Activated CD4-positive, alpha-beta memory T cell treated with anti-CD3 and anti-CD28 coated beads, Interleukin-2, amount 10 ng/mL, durations not matched to agents 7 days and 5 days (primary cell): ENCODE measurements around the gene C20orf204. TPM values are rescaled to one million over a fixed set of nuclear protein-coding genes. Genes with fewer than 3 reads are reported as not detected.

Experiments used
- CTCF ChIA-PET: fragments of 350-600 bp; sonication (Branson Sonifier 250); formaldehyde crosslinking; loops from one replicate; lab custom pipeline; 2021; ENCODE audit warnings: antibody characterized with exemption, inconsistent platforms; lab: Charles Lee
- POLR2A ChIA-PET: fragments of 350-600 bp; sonication (Branson Sonifier 250); formaldehyde crosslinking; loops from one replicate; lab custom pipeline; 2021; ENCODE audit warnings: antibody characterized with exemption; lab: Charles Lee
- DNase-seq: peaks from one replicate; pipeline ENCODE4 v3.0.0-alpha.2; 2020
- H3K27ac Mint-ChIP-seq: one replicate; pipeline ENCODE4 v1.8.0; 2021; ENCODE audit warnings: mild to moderate bottlenecking, mixed read lengths
- H3K27me3 Mint-ChIP-seq: one replicate; pipeline ENCODE4 v1.8.0; 2021; ENCODE audit warnings: mixed read lengths
- H3K36me3 Mint-ChIP-seq: one replicate; pipeline ENCODE4 v1.8.0; 2021; ENCODE audit warnings: low read depth, mixed read lengths
- H3K4me1 Mint-ChIP-seq: one replicate; pipeline ENCODE4 v1.8.0; 2021; ENCODE audit warnings: mixed read lengths
- H3K4me3 Mint-ChIP-seq: one replicate; pipeline ENCODE4 v1.8.0; 2021; ENCODE audit warnings: mild to moderate bottlenecking, mixed read lengths
- H3K9me3 Mint-ChIP-seq: one replicate; pipeline ENCODE4 v1.8.0; 2021; ENCODE audit warnings: mixed read lengths
- total RNA-seq, 2 experiments: library from RNA; stranded (reverse); gene quantifications; one replicate each; pipeline ENCODE4 v1.2.3, GENCODE V29; 2021

Gene C20orf204
- total RNA-seq, 2 experiments from 2014 or later, result 6.9 to 7.2 TPM

DNA sequence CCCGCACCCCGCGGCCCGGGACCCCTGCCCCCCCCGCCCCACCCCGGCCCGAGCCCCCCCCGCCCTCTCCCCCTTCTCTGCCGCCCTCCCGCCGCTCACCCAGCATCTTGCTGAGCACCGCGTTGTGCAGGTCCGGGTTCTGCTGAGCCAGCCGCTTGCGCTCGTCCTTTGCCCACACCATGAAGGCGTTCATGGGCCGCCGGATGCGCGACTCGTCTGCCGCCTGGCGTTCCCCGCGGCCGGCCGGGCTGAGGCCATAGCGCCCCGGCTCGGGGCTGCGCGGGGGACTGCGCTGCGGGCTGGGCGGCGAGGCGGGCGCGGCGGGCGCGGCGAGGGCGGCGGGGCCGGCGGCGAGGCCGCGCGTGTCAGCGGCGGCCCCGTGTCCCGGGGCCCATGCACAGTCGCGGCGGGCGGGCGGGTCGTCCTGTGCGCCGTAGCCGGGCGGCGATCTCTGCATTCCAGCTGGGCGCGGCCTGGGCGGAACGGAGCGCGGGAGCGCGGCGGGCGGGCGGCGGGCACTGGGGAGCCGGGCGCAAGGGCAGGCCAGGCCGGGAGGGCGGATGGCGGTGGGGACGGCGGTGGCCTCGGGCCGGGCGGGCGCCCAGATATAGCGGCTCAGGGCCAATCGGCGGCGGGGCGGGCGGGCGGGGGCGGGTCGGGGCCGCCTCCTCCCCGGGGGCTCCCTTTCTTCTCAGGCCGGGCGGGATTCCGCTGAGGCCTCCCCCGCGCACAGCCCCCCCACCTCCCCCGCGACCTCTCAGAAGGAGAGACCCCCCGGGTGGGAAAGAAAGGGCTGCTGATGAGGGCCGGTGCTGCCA, 13.3 kb downstream of the C20orf204 start, which contains the start of gene SOX18:
Gene SOX18, minus strand, starts transcription at position 580 of the 818 bp plus-strand sequence. Its CDS starts 123 bp downstream, at position 457.
- ChIA-PET POLR2A (interaction anchor here (1.1 kb wide), 1 partner anchor 13 kb away, joined by 4 read pairs; the partner anchor contains the start of gene TCEA2), CTCF (interaction anchor here (1.1 to 1.8 kb wide), 2 partner anchors 11 to 71 kb away, joined by 4 to 6 read pairs; no protein-coding TSS in a partner anchor)
- Mint-ChIP-seq H3K4me3 (no peak within 1 kb of the TSS), H3K27ac (no peak within 1 kb of the TSS), H3K36me3 (no peaks in the 10 kb centered on the region), H3K4me1 (peaks cover 13% of the 10 kb centered on the region), H3K9me3 (no peaks in the 10 kb centered on the region), H3K27me3 (peaks cover 55% of the 10 kb centered on the region)
- peak; percentile 57 for DNase-seq

DNA sequence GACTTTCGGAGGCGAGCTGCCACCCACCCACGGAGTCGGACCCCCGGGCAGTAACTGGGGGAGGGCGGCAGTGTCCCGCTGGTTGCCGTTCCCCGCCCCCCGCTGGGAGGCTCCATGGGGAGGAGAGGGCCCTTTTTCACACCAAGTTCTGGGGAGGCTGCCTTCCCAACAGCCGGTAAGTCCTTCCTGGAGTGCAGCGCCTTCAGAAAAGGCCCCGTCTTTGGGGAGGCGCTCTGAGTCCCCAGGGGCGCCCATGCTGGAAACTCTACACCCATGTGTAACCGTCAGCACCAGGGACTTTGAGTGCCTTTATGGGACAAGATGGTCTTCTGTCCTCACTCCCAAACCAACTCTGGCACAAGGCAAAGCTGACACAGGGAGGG, 13.9 kb downstream of the C20orf204 start:
- CTCF ChIA-PET, result interaction anchor here (1.1 to 1.8 kb wide), 3 partner anchors 11 to 71 kb away, joined by 3 to 6 read pairs (median 4); no protein-coding TSS in a partner anchor
- Mint-ChIP-seq H3K4me1 (peaks cover 11% of the 10 kb centered on the region), H3K27ac (no peak overlapping the region), H3K36me3 (no peaks in the 10 kb centered on the region), H3K27me3 (peaks cover 50% of the 10 kb centered on the region), H3K9me3 (no peaks in the 10 kb centered on the region), H3K4me3 (no peak overlapping the region)
- POLR2A ChIA-PET, result interaction anchor here (1.1 kb wide), 1 partner anchor 13 kb away, joined by 4 read pairs; the partner anchor contains the start of gene TCEA2
- DNase-seq, result no peak

DNA sequence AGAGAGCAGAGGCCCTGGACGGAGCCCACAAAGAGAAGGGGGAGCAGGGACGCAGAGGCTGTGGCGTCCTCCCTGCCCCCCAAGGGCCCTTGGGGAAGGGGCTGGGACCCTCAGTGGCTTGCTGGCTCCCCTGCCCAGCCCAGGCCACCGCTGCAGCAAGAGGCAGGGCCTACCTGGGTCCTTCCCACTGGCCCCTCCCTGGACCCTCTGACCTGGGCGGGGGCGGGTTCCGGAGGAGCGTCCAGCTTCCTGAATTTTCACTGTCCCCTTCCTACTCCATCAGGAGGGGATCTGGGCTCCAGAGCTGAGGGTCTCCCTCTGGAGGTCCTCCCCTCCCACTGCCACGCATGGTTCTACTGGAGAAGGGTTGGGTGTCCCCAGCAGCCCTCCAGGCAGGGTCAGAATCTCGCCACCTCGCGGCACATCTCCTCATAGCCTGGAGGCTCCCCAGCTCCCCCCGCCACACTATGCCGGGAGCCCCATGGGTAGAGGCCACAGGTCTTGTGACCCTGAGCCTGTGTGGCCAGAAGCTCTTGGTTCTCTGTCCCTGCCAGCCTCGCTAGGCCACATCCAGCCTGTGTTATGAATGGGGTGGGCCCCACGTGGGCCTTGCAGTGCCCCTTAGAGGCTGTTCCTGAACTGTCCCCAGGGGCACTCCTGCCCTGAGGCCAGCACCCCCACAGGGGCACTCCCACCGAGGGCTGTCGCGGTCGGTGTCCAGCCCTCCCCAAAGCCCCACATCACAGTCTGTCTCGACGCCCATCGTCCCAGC, 14.5 kb downstream of the C20orf204 start:
- H3K9me3 Mint-ChIP-seq, result no peaks in the 10 kb centered on the region
- no peak overlapping the region for H3K27ac Mint-ChIP-seq
- H3K4me3 Mint-ChIP-seq, result no peak overlapping the region
- ChIA-PET CTCF (interaction anchor here (0.8 to 1.4 kb wide), 3 partner anchors 12 to 70 kb away, joined by 3 to 4 read pairs (median 3); partner anchors contain the start of gene TCEA2), POLR2A (interaction anchor here (0.8 to 1.1 kb wide), 2 partner anchors 12 kb away, joined by 3 to 4 read pairs; partner anchors contain the start of gene TCEA2)
- peaks cover 16% of the 10 kb centered on the region for H3K4me1 Mint-ChIP-seq
- peaks cover 48% of the 10 kb centered on the region for H3K27me3 Mint-ChIP-seq
- no peak for DNase-seq
- H3K36me3 Mint-ChIP-seq, result no peaks in the 10 kb centered on the region

- no peak overlapping the region for H3K4me3 Mint-ChIP-seq
- POLR2A ChIA-PET, result interaction anchor here (0.8 to 2.8 kb wide), 2 partner anchors 12 kb away, joined by 3 to 9 read pairs; no protein-coding TSS in a partner anchor
- H3K27ac Mint-ChIP-seq, result no peak overlapping the region
- no peaks in the 10 kb centered on the region for H3K36me3 Mint-ChIP-seq
- no peaks in the 10 kb centered on the region for H3K9me3 Mint-ChIP-seq
- H3K27me3 Mint-ChIP-seq, result peaks cover 44% of the 10 kb centered on the region
- CTCF ChIA-PET, result interaction anchor here (0.8 to 1.4 kb wide), 2 partner anchors 11 to 27 kb away, joined by 3 read pairs; partner anchors contain the start of gene TCEA2
- DNase-seq, result no peak
- peaks cover 17% of the 10 kb centered on the region for H3K4me1 Mint-ChIP-seq
Observed at GRCh38 chr20:64051033-64051452, 15.1 kb downstream of the C20orf204 start.

DNA sequence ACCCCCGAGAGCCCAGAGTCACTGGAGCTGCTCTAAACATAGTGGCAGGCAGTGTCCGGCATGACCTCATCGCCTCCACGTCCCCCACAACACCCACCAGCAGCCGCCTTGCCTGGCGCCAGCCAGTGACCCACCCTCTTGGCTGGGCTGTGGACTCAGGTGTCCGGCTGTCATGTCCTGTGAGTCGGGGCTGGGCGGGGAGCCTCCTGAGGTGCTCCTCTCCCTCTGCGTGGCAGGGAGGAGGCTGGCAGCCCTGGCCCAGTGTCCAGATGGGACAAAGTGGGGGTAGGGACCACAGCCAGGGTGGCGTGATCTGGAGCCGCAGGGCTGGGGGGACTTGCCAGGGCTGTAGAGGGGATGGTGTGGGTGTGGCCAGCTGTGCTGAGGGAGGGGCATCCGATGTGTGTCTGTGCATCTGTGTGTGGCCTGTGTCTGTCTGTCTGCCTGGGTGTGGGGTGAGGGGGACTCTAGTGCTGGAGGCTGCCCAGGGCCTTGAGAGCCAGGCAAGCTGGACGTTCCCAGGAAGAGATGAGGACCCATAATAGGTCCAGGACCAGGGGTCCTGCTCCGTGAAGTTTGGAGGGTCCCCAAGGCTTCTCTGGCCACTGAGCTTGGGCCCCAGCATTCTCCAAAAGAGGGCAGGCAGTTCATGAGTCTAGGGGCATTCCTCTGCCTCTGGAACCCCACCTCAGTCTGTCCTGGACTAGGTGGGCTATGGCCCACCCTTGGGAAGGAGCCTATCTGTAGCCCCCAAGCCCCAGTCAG, 15.8 kb downstream of the C20orf204 start:
- Mint-ChIP-seq H3K27me3 (peaks cover 38% of the 10 kb centered on the region), H3K4me1 (peaks cover 16% of the 10 kb centered on the region), H3K27ac (no peak overlapping the region), H3K36me3 (no peaks in the 10 kb centered on the region), H3K4me3 (no peak overlapping the region), H3K9me3 (no peaks in the 10 kb centered on the region)
- ChIA-PET CTCF (interaction anchor here (1.4 kb wide), 1 partner anchor 26 kb away, joined by 3 read pairs; no protein-coding TSS in a partner anchor), POLR2A (interaction anchor here (2.8 kb wide), 1 partner anchor 12 kb away, joined by 9 read pairs; no protein-coding TSS in a partner anchor)
- no peak for DNase-seq

DNA sequence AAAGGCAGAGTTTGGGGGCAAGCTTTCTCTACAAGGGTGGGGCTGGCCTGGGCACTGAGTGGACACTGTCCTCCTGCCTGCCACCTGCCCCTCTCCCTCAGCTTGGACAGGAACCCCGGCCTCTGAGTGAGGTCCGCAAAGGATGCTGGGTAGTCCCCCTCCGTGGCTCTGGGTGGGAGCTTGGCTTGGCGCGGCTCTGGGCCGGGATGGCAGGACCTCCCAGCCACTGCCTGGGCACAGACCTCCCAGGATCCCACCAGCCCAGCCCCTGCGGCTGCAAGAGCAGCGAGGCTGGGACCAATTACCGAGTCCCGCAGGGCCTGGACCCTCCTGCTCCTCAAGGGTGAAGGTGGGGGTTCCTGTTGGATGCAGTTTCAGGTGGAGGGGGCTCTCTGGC, 16.3 kb downstream of the C20orf204 start:
- peaks cover 33% of the 10 kb centered on the region for H3K27me3 Mint-ChIP-seq
- H3K27ac Mint-ChIP-seq, result no peak overlapping the region
- H3K9me3 Mint-ChIP-seq, result no peaks in the 10 kb centered on the region
- H3K36me3 Mint-ChIP-seq, result no peaks in the 10 kb centered on the region
- H3K4me3 Mint-ChIP-seq, result no peak overlapping the region
- peaks cover 20% of the 10 kb centered on the region for H3K4me1 Mint-ChIP-seq
- ChIA-PET POLR2A (interaction anchor here (1.6 to 2.8 kb wide), 2 partner anchors 13 to 14 kb away, joined by 5 to 9 read pairs; no protein-coding TSS in a partner anchor), CTCF (no interaction called here)
- DNase-seq, result no peak

GRCh38 chr20:64052987-64053840, 17.2 kb downstream of the C20orf204 start:
- Mint-ChIP-seq H3K27me3 (peaks cover 26% of the 10 kb centered on the region), H3K9me3 (no peaks in the 10 kb centered on the region), H3K4me3 (no peak overlapping the region), H3K36me3 (no peaks in the 10 kb centered on the region), H3K27ac (no peak overlapping the region), H3K4me1 (peaks cover 26% of the 10 kb centered on the region)
- CTCF ChIA-PET, result interaction anchor here (2.8 kb wide), 1 partner anchor 14 kb away, joined by 11 read pairs; no protein-coding TSS in a partner anchor
- no peak for DNase-seq
- POLR2A ChIA-PET, result interaction anchor here (1.4 to 2.8 kb wide), 4 partner anchors 9 to 14 kb away, joined by 5 to 9 read pairs (median 6); partner anchors contain the start of gene TCEA2

GRCh38 chr20:64053841-64054661, 18.1 kb downstream of the C20orf204 start:
- H3K27ac Mint-ChIP-seq, result no peak overlapping the region

GRCh38 chr20:64055396-64055892, 19.5 kb downstream of the C20orf204 start:
- Mint-ChIP-seq H3K9me3 (no peaks in the 10 kb centered on the region), H3K27ac (peak overlapping the region; percentile 56), H3K36me3 (no peaks in the 10 kb centered on the region), H3K4me3 (no peak overlapping the region), H3K4me1 (peaks cover 34% of the 10 kb centered on the region), H3K27me3 (peaks cover 19% of the 10 kb centered on the region)
- DNase-seq, result no peak
- ChIA-PET POLR2A (interaction anchor here (1.2 kb wide), 1 partner anchor 17 kb away, joined by 5 read pairs; no protein-coding TSS in a partner anchor), CTCF (interaction anchor here (1.4 to 2.8 kb wide), 2 partner anchors 17 to 74 kb away, joined by 5 to 11 read pairs; partner anchors contain the start of gene PRPF6)

More at GRCh38 chr20:64053841-64054661, 18.1 kb downstream of the C20orf204 start:
- ChIA-PET CTCF (interaction anchor here (0.7 to 2.8 kb wide), 4 partner anchors 9 to 73 kb away, joined by 3 to 11 read pairs (median 4); partner anchors contain the start of genes PRPF6 and TCEA2), POLR2A (interaction anchor here (0.7 to 2.8 kb wide), 7 partner anchors 8 to 74 kb away, joined by 3 to 9 read pairs (median 5); partner anchors contain the start of genes PRPF6 and TCEA2)
- peaks cover 30% of the 10 kb centered on the region for H3K4me1 Mint-ChIP-seq
- H3K9me3 Mint-ChIP-seq, result no peaks in the 10 kb centered on the region
- H3K36me3 Mint-ChIP-seq, result no peaks in the 10 kb centered on the region
- H3K4me3 Mint-ChIP-seq, result no peak overlapping the region
- peaks cover 25% of the 10 kb centered on the region for H3K27me3 Mint-ChIP-seq
- no peak for DNase-seq
